Measurements from ENCODE around the gene CYP27B1. TPM values are rescaled to one million over a fixed set of nuclear protein-coding genes. Genes with fewer than 3 reads are reported as not detected.

CYP27B1 gene
- total and polyA plus RNA-seq, 10 of the 15 experiments (the other 5 are each of a cell fraction or from before 2014, with no cell fraction given) = 0.10 to 2.7 (median 1.1) TPM

DNA sequence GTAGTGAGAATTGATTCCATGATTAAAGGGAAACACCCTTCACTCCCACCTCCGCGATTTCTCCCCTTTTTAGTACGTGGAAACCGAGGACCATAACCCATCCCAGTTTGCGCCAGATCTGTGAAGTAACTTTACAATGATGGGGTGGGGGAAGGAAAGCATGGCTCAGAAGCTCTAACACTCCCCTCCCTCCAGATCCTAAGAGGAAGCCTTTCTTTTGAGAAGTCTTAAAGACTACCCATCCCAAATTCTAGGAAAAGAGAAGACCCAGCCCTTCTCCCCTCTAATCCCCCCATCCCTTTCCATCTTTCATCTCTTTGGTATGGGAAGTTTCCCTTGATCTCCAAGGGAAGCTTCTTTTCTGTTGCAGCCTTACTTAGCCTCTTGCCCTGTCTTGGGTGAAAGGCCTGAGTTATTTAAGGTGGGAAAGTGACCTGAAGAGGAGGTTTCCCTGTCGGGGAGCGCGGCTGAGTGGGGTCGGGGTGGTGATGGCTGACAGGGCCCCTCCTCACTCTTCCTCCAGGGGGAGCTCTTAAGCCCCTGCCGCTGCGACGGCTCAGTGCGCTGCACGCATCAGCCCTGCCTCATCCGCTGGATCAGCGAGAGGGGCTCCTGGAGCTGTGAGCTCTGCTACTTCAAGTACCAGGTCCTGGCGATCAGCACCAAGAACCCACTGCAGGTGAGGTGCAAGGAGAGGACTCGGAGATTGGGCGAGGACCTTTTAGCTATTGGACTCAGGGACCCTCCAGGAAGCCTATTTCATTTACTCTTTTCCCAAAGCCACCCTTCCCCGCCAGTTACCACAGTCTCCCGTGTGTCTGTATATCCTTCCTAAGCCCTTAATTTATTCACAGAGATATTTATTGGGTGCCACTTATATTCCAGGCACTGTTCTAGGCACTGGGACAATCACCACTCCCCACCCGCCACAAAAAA lies 10.2 kb downstream of the CYP27B1 start:
- intact Hi-C loops (cut with micrococcal nuclease; ENCODE audit: unreplicated experiment) = loop anchor here (1.0 to 10.0 kb wide), 4 partner anchors 16 to 282 kb away; partner anchors contain the start of genes ARHGAP9, EEF1AKMT3 and METTL1
- H3K27ac ChIP-seq (ENCODE audit: control insufficient read depth, insufficient read depth) = no peak overlapping the region
- BruUV-seq (replicated peaks) = no TSS peak
- no peak for TF ChIP-seq MYB (IDR thresholded peaks at IDR 0.05; ENCODE audit: borderline replicate concordance, low read depth, low read length)
- peak; percentile 90 for TF ChIP-seq YY1 (IDR thresholded peaks at IDR 0.05; ENCODE audit: low read depth, low read length)
- no peak for TF ChIP-seq PAX8 (IDR thresholded peaks at IDR 0.05)
- TF ChIP-seq, protein P1, sequence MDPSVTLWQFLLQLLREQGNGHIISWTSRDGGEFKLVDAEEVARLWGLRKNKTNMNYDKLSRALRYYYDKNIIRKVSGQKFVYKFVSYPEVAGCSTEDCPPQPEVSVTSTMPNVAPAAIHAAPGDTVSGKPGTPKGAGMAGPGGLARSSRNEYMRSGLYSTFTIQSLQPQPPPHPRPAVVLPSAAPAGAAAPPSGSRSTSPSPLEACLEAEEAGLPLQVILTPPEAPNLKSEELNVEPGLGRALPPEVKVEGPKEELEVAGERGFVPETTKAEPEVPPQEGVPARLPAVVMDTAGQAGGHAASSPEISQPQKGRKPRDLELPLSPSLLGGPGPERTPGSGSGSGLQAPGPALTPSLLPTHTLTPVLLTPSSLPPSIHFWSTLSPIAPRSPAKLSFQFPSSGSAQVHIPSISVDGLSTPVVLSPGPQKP (IDR thresholded peaks at IDR 0.05; ENCODE audit: low read depth, low read length) = no peak
- TF ChIP-seq SMARCA5 (IDR thresholded peaks at IDR 0.05) = peak; percentile 91
- no peak for TF ChIP-seq ZNF687 (IDR thresholded peaks at IDR 0.05)
- peak; percentile 75 to 94 (median 86) for TF ChIP-seq CTCF (IDR thresholded peaks at IDR 0.05 in 2 of 3, conservative IDR thresholded peaks at IDR 0.05 in 1 of 3; ENCODE audit: control insufficient read depth in 2 of 3, extremely low read depth in 1 of 3, insufficient read depth in 1 of 3, low read depth in 3 of 3, low read length in 3 of 3)
- 0 out of 2 replicates have a peak, but pooled peaks have one; percentile 14 for TF ChIP-seq NR2F1 (conservative IDR thresholded peaks at IDR 0.05)
- no peak for TF ChIP-seq IRF4 (IDR thresholded peaks at IDR 0.05; ENCODE audit: low read depth, low read length)
- no peak for TF ChIP-seq HDAC6 (IDR thresholded peaks at IDR 0.05; ENCODE audit: unreplicated experiment)
- TF ChIP-seq, protein P2, sequence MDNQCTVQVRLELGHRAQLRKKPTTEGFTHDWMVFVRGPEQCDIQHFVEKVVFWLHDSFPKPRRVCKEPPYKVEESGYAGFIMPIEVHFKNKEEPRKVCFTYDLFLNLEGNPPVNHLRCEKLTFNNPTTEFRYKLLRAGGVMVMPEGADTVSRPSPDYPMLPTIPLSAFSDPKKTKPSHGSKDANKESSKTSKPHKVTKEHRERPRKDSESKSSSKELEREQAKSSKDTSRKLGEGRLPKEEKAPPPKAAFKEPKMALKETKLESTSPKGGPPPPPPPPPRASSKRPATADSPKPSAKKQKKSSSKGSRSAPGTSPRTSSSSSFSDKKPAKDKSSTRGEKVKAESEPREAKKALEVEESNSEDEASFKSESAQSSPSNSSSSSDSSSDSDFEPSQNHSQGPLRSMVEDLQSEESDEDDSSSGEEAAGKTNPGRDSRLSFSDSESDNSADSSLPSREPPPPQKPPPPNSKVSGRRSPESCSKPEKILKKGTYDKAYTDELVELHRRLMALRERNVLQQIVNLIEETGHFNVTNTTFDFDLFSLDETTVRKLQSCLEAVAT (IDR thresholded peaks at IDR 0.05) = 0 out of 2 replicates have a peak, but pooled peaks have one; percentile 18
- peak in 1 of 2 experiments; percentile 22; a peak in 1 of 4 replicates for TF ChIP-seq IKZF2 (IDR thresholded peaks at IDR 0.05)

More for the DNA sequence above, 10.2 kb downstream of the CYP27B1 start:
- Histone ChIP-seq H3K27me3 (replicated peaks in 1 of 2; ENCODE audit: control insufficient read depth in 2 of 2, insufficient read depth in 2 of 2, low read length in 1 of 2) (no peaks in the 10 kb centered on the region), H3K4me2 (ENCODE audit: control insufficient read depth, insufficient read depth) (peak overlapping the region; percentile 58), H3K4me3 (peak overlapping the region; percentile 85), H3K9me3 (replicated peaks; ENCODE audit: control insufficient read depth, insufficient read depth, low read length) (no peaks in the 10 kb centered on the region; the same call in 2 of the 3 replicates), H3K9ac (ENCODE audit: control insufficient read depth, insufficient read depth, low read length) (peak overlapping the region; percentile 60), H3K4me1 (ENCODE audit: control insufficient read depth, insufficient read depth, low read length) (peaks cover 20% of the 10 kb centered on the region), H3K36me3 (ENCODE audit: control insufficient read depth in 2 of 2, insufficient read depth in 2 of 2, low read length in 1 of 2) (peaks cover 0 to 3% of the 10 kb centered on the region in 2 experiments; a peak in 2 of 4 replicates), H3K79me2 (ENCODE audit: control insufficient read depth, insufficient read depth, low read length) (peaks cover 5% of the 10 kb centered on the region), H2AFZ (ENCODE audit: control insufficient read depth, low read depth, low read length) (peak overlapping the region; percentile 61), H4K20me1 (ENCODE audit: control insufficient read depth, insufficient read depth) (no peaks in the 10 kb centered on the region; the same call in 1 of the 2 replicates)
- POLR2A ChIA-PET = interaction anchor here (0.6 to 2.5 kb wide), 10 partner anchors 8 to 184 kb away, joined by 3 to 19 read pairs (median 4); partner anchors contain the start of genes EEF1AKMT3, METTL1 and TSPAN31
- RAD21 ChIA-PET (ENCODE audit: unreplicated experiment) = interaction anchor here (0.7 to 2.0 kb wide), 9 partner anchors 12 to 185 kb away, joined by 3 to 13 read pairs (median 3); partner anchors contain the start of genes ATP23, EEF1AKMT3, METTL1 and TSPAN31
- ATAC-seq (peak; percentile 62), DNase-seq (ENCODE audit: low read depth, low spot score) (no peak), FAIRE-seq (peak; percentile 72)
- WGBS (ENCODE audit: insufficient coverage, insufficient replicate concordance, low lambda C conversion rate, missing lambda C conversion rate) = 9% methylated on average over 20 of the region's 22 CpGs
- CTCF ChIA-PET = interaction anchor here (0.7 to 4.7 kb wide), 37 partner anchors 8 to 691 kb away, joined by 3 to 62 read pairs (median 5); partner anchors contain the start of genes CYP27B1, EEF1AKMT3, METTL1 and TSFM
- SMC1A ChIA-PET (ENCODE audit: uncharacterized antibody, unreplicated experiment) = interaction anchor here (0.7 to 1.9 kb wide), 13 partner anchors 10 to 149 kb away, joined by 3 to 14 read pairs (median 4); partner anchors contain the start of genes CYP27B1, EEF1AKMT3, METTL1 and TSFM
- in situ Hi-C loops (cut with MboI) = no loop called here

Data from GM12878 (cell line).